HG03439 (cell line): Measurements from ENCODE around the gene CALU.
A peak's percentile ranks its signal among the peaks of the same experiment; 100 is the strongest.

Experiments
- ATAC-seq: cut with Tn5 transposase; IDR thresholded peaks from one replicate; pipeline ENCODE4 v1.9.1; 2021; ENCODE audit warnings: mild to moderate bottlenecking, moderate library complexity; ENCODE audit not compliant: unreplicated experiment

The CALU gene

GRCh38 chr7:128781851-128782250 lies 42.7 kb downstream of the CALU start:
- no peak for ATAC-seq

DNA sequence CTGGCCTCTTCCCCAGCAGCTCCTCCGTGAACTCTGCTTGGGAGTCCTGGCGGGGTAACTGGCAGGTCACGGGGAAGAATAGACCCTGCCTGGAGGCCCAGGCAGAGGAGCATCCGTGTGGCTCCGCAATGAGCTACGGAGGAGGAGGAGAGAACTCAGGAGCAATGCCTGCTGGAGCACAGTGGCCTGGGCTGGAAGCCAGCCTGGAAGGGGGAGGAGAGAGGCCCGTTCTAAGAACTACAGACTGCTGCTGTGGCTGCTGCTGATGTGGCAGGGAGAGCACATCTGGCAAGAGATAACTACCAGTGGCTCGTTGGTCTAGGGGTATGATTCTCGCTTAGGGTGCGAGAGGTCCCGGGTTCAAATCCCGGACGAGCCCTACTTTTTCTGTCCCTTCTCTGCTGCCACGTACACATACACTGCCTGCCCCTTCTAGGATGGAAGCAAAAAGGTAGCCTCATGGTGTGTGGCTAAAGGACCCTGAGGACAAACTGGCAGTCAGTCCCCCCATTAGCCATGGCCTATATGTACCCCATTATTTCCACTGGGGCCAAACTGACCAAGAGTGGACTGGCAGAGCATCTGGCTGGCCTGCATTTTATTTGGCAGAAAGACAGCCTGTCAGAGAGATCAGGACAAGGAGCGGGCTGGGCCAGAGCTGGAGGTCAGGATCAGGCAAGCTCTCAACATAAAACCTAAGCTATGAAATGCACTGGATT lies 44.1 kb downstream of the CALU start:
- ATAC-seq, result no peak

DNA sequence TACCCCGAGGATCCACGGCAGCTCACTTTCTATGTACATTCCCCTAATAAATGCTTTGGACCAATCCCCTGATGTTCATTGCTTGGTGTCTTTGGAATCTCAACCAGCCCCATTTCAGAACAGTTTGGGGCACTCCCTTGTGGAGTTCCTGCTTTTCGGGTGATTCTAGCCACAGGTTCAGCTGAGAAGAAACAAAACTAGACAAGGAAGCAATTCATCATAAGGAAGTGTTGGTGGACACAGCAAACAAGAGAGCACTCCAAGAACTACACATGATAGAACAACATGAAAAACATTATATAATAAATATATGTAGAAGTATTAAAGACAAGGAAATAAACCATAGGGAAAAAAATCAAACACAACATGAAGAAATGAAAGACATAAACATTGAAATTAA lies 46.6 kb downstream of the CALU start:
- no peak for ATAC-seq

DNA sequence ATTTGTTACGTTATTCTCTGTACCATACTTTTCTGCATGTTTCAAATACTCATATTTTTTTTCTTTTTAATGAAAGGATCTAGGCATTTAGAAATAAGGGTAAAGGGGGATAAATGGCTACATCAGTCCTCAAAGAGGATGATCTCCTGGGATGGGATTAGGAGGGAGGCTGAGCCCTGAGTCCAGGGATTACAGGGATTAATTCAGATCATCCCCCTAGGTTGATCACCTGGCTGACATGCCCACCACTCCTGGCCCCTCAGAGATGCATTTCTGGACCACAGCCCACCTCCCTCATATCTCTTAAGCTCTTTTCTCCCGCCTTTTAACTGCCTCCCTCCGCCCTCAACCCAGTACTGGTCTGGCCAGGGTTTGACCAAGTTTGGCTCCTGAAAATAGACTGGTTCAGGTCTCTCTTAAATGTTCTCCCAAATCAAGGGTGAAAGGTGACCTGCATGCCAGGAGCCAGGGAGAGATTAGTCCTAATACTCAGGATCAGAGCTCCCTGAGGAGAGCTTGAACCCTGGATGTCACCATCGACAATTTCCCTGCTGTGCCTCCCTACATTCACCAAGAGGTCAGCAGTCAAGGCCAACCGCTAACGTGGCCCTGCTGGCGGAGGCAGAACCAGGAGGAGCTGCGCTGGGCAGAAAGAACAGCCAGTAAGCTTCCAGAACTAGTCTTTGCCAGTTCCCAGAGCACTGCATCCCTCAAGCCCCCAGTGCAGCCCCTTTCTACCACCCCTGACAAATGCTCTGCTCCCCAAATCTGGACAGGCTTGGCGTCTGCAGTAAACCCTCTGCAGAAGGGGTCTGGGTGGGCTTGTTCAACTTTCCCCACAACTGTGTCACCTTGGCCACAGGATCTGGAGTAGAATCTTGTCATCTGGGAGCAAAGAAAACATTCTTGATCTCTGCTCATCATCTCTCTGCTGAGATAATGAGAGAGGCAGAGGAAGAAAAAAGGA lies 49.6 kb downstream of the CALU start:
- no peak for ATAC-seq

- no peak for ATAC-seq
These were observed 51.3 kb downstream of the CALU start for GRCh38 chr7:128790315-128791041.

DNA sequence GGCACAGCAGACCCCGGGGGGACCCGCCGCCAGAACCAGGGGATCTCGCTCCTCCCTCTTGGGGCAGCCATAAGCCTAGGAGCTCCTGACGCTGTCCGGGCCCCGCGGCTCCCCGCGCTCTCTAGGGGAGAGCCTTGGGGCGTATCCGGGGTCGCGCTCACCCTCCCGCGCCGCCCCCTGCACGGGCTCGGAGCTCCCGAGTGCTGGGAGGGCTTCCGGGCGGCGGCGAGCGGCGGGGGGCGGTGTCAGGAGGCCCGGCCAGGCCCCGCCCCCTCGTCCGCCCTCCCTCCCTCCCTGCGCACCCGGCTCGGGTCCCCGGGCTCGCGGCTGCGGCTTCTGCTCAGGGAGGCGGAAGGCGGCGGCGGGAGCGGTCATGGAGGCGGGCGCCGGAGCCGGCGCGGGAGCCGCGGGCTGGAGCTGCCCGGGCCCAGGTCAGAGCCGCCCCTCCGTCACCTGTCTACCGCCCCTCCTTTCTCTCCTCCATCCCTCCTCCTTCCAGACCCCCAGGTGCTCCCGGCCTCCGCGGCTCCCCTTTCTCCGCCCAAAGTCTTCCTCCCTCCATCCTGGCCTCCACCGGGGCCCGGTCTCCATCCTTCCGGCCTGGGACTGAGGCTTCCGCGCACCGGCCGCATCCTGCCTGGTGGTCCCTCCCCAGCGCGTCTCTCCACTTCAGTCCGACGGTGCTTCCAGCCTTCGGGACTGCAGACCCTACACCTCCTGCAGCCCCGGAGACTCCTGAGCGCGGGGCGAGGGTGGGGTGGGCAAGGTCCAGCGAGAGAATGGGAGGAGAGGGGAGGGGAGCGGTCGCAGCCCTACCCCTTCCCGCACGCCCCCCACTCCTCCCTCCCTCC lies 52.2 kb downstream of the CALU start, which contains the start of gene CCDC136:
Gene CCDC136, plus strand, starts transcription at position 848 of the 851 bp plus-strand sequence. CDS start 444 bp downstream, outside the sequence.
- ATAC-seq, result peak; percentile 66

- no peak for ATAC-seq
These were observed 52.8 kb downstream of the CALU start for GRCh38 chr7:128791972-128792327.

GRCh38 chr7:128792471-128793180 lies 53.5 kb downstream of the CALU start:
- no peak for ATAC-seq

DNA sequence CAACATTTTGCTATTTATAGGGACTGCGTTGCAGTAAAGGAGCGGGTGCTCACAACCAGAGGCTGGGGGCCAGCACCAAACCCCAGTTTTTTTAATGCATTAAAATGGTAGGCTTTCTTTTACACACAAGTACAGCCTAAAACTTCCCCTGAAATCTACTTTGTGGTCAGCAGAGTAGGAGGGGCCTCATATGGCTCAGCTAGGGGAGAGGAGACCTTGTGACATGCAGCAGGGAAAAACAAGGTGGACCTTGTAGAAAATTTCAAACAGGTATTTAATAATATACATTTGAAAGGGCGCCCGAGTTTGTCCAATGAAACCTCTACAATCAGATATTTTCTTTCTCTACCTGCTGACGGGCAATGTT lies 54.0 kb downstream of the CALU start:
- ATAC-seq, result no peak

- no peak for ATAC-seq
These were observed 54.9 kb downstream of the CALU start for GRCh38 chr7:128794020-128794419.

GRCh38 chr7:128794436-128794835 lies 55.3 kb downstream of the CALU start:
- ATAC-seq, result no peak

- ATAC-seq, result no peak
These were observed 56.0 kb downstream of the CALU start for GRCh38 chr7:128795129-128795528.

DNA sequence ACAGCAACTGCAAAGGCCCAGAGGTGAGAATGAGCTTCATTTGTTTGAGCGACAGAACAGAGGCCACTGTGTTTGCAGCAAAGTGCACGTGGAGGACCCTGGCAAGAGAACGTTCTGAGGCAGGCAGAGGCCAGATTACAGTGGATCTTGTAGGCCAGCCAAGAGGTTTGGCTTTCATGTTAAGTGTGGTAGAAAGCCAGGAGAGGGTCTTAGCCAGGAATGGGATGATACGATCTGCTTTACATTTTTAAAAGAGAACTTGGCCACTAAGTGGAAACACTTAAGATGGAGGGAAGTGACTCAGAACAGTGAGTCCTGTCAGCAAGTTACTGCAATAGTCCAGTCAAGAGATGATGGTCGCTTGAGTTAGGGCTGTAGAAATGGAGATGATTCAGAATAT lies 57.2 kb downstream of the CALU start:
- ATAC-seq, result no peak

DNA sequence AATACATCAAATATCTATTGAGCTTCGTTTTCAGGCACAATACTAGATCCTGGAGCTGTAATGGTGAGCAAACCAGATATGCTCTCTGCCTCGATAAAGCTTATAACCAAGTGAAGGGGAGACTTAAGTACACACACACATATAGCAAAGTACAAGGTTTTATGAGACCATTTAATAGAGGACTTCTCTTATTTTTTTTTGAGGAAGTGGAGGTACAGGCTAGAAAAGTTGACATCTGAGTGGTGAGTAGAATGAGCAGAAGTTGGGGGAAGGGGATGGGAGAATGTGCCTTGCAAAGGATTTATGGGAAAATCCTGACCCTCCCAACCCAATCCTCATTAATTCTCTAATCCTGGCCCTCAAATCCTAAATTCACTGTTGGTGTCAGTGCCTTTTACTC lies 60.3 kb downstream of the CALU start:
- ATAC-seq, result no peak

DNA sequence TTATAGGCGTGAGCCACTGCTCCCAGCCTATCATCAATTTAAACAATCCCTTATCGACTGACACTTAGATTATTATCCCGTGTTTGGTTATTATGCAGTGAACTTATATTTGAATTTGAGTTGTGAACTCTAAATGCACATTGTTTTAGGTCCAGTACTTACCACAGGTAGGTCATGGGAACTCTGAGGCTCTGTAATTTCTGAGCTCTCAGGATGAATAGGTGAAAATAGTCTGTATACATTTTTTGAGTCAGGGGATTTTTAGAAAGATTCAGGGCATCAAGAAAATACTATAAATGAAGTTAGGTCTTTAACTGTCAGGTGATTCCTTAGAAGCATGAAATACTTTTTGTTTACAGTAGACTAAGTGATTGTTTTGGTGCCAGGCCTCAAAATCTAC lies 61.4 kb downstream of the CALU start:
- ATAC-seq, result no peak

DNA sequence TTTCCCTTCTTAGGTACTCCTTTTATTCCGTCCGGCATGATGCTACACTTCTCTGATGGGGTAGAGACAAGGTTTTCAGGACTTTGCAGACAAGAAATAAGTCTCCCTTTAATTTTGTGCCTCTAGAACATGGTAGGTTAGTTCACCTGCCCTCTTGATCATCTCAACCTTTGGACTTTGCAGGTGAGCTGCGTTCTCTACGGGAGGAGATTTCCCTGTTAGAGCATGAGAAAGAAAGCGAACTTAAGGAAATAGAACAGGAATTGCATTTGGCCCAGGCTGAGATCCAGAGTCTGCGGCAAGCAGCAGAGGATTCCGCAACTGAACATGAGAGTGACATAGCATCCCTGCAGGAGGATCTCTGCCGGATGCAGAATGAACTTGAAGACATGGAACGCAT lies 61.8 kb downstream of the CALU start:
- ATAC-seq, result no peak

DNA sequence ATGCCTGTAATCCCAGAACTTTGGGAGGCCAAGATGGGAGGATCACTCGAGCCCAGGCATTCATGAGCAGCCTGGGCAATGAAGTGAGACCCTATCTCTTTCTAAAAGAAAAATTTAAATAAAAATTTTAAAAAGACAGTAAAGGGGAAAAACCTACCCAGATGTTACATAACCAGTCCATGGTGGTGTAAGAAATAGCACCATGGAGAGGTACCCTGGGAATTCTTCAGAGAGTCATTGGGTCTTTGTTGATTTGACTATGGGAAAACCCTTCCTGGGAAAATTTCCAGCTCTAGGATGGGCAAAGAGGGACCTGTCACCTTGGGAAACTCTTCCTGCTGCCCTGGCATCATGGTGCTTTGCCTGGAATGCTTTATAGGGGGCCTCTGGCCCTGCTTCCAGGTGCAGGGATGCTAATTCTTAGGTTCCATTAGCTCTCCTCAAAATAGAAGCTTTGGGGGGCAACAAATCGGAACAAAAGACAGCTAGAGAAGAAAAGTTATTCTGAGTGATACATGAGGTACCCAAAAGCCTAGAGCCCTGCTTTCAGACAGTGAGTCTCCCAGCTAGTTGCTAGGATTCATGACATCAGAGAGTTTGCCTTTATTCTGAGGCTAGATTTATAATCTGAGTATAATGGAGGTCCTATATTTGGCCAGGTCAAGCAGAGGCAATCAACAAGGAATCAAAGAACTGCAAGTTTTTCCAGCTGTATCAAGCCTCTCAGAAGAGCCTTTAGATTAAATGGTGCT lies 62.7 kb downstream of the CALU start:
- ATAC-seq, result no peak

DNA sequence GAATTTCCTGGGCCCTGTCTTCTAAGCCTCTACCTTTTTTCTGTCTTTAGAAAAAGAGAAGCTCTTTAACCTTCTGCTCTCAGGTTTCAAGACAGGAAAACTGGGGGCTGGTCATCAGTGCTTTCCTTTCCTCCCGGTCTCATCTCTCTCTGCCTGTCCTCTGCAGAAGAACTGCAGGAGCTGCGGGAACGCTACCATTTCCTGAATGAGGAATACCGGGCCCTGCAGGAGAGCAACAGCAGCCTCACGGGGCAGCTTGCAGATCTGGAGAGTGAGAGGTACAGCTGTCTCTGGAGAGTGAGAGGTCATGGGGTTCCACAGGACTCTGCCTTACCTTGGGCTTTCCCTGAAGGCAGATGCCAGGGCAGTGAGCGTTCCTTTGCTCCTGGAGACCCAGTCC lies 65.3 kb downstream of the CALU start:
- ATAC-seq, result no peak

GRCh38 chr7:128805225-128805624 lies 66.1 kb downstream of the CALU start:
- ATAC-seq, result no peak
